ENCODE measurements around the gene CCDC106.

The CCDC106 gene

DNA sequence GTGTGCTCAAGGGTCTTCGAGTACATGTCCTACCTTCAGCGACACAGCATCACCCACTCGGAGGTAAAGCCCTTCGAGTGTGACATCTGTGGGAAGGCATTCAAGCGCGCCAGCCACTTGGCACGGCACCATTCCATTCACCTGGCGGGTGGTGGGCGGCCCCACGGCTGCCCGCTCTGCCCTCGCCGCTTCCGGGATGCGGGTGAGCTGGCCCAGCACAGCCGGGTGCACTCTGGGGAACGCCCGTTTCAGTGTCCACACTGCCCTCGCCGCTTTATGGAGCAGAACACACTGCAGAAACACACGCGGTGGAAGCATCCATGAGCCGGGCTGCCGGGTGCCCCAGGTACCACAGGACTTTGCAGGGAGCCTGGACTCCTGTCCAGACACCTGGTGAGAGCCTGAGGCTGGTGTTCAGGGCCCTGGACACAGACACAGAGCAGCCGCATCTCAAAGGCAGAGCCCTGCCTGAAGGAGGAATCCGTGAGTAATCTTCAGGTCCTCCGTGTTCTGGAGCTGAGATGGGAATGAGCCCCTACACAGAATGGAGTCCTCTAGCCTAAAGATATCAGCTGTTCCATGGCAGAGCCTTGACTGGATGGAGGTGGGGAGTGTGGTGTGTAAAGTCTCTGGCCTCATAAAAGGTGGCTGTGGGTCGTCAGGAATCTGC lies 3.0 kb upstream of the CCDC106 start:
- Histone ChIP-seq H2AFZ (ENCODE audit: low read depth) (no peak overlapping the region), H3K36me3 (ENCODE audit: insufficient read depth) (no peaks in the 10 kb centered on the region), H3K4me3 (IDR thresholded peaks at IDR 0.05; ENCODE audit: insufficient read depth, low read depth, low read length) (no peak overlapping the region), H3K9ac (peak overlapping the region; percentile 87; the same call in 1 of the 2 replicates), H3K4me1 (ENCODE audit: low read depth, poor library complexity, severe bottlenecking) (peaks cover 16% of the 10 kb centered on the region), H4K20me1 (ENCODE audit: insufficient read depth) (no peaks in the 10 kb centered on the region), H3K4me2 (peak overlapping the region; percentile 76), H3K27ac (no peak overlapping the region), H3K79me2 (ENCODE audit: insufficient read depth, low read depth) (peaks cover 36% of the 10 kb centered on the region), H3K27me3 (ENCODE audit: insufficient read depth, low read depth) (no peaks in the 10 kb centered on the region)
- TF ChIP-seq CTCF (conservative IDR thresholded peaks at IDR 0.05; ENCODE audit: low read depth, low read length), result no peak

DNA sequence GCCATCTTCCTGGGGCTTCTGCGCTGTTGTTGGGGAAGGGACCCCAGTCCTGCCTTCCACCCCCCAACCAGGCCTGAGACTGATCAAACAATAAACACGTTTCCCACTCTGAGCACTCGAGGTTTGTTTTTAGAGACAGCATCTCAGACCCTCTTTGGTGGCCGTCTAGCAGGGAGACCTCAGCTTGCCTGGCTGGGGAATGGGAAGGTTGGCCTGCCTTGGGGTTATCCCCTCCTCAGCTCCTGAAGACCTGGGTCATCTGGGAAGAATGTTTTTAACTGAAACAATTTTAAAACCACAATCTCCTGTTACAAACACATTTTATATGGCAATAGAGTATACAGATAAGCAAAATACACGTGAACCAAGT lies 2.5 kb upstream of the CCDC106 start:
- no peaks in the 10 kb centered on the region for H4K20me1 ChIP-seq (ENCODE audit: insufficient read depth)
- peaks cover 36% of the 10 kb centered on the region for H3K79me2 ChIP-seq (ENCODE audit: insufficient read depth, low read depth)
- H3K4me1 ChIP-seq (ENCODE audit: low read depth, poor library complexity, severe bottlenecking), result peaks cover 16% of the 10 kb centered on the region
- no peak overlapping the region for H2AFZ ChIP-seq (ENCODE audit: low read depth)
- H3K36me3 ChIP-seq (ENCODE audit: insufficient read depth), result no peaks in the 10 kb centered on the region
- H3K4me3 ChIP-seq (IDR thresholded peaks at IDR 0.05; ENCODE audit: insufficient read depth, low read depth, low read length), result no peak overlapping the region
- H3K27ac ChIP-seq, result no peak overlapping the region
- H3K27me3 ChIP-seq (ENCODE audit: insufficient read depth, low read depth), result no peaks in the 10 kb centered on the region
- TF ChIP-seq CTCF (conservative IDR thresholded peaks at IDR 0.05; ENCODE audit: low read depth, low read length), result no peak
- H3K4me2 ChIP-seq, result no peak overlapping the region
- H3K9ac ChIP-seq, result no peak overlapping the region

DNA sequence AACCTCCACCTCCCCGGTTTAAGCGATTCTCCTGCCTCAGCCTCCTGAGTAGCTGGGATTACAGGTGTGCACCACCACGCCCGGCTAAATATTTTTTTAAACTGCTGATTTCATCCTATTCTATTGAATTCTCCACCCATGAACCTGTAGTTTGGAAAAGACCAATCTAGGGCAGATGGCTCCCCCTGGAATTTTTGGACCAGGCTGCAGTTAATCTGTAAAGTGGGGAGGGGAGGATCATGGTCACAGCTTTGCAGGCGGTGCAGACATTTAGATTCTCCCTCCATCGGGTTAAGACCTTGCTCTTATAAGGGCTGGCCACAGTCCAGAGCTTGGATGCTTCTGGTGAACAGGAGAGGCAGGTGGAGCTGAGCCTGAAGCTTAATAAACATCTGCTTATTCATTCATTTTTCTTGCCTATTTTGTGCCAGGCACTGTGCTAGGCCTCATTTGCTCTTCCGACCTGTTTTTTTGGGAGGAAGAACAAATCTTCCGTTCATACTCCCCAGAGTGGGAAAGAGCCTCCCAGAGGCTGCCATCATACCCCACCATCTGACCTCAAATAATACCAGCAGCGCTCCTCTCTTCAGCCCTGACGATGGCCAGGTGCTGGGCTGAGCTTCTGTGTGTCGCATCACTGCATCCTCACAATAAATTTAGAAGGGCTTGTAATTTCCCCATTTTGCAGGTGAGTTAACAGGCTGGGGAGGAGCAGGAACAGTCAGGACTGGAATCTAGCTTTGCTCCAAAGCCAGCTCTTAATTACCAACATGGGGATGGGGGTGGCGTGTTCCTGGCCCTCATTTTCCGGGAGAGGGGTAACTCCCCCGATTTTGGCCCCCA lies 902 bp upstream of the CCDC106 start:
- TF ChIP-seq CTCF (conservative IDR thresholded peaks at IDR 0.05; ENCODE audit: low read depth, low read length), result no peak
- no peaks in the 10 kb centered on the region for H3K36me3 ChIP-seq (ENCODE audit: insufficient read depth)
- no peaks in the 10 kb centered on the region for H3K27me3 ChIP-seq (ENCODE audit: insufficient read depth, low read depth)
- H3K4me3 ChIP-seq (IDR thresholded peaks at IDR 0.05; ENCODE audit: insufficient read depth, low read depth, low read length), result no peak overlapping the region
- no peak overlapping the region for H3K9ac ChIP-seq
- peak overlapping the region; percentile 9; the same call in 1 of the 2 replicates for H3K4me2 ChIP-seq
- H2AFZ ChIP-seq (ENCODE audit: low read depth), result no peak overlapping the region
- no peaks in the 10 kb centered on the region for H4K20me1 ChIP-seq (ENCODE audit: insufficient read depth)
- H3K79me2 ChIP-seq (ENCODE audit: insufficient read depth, low read depth), result peaks cover 35% of the 10 kb centered on the region
- peaks cover 16% of the 10 kb centered on the region for H3K4me1 ChIP-seq (ENCODE audit: low read depth, poor library complexity, severe bottlenecking)
- H3K27ac ChIP-seq, result no peak overlapping the region

DNA sequence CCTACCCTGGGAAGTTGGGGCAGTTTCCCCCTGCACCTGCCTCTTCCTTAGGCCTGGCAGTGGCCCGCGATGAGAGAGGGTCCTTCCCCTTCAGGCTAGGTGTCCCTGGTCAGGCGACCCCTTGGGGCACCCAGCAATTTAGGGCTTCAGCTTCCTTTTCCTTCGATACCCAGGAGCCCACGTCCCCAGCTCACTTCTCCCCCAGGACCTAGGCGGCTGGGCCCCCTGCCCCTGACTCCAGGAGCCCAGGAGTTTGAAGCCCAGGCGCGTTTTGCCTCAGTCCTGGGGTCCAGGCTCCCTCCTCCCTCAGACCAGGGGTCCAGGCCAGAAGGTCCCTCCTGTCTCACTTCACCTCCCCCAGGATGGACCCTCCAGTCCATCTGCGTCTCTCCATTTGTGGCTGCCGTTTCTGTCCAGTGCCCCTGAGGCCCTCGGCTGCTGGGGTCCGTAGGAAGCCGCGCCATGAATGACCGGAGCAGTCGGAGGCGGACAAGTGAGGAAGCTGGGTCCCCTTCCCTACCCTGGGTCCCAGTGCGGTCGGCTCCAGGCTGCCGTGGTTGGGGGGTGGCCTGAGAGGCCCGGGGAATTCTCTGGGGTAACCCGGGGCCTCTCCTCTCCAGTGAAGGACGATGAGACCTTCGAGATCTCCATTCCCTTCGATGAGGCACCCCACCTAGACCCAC lies 714 bp downstream of the CCDC106 start:
- no peaks in the 10 kb centered on the region for H4K20me1 ChIP-seq (ENCODE audit: insufficient read depth)
- no peak overlapping the region for H2AFZ ChIP-seq (ENCODE audit: low read depth)
- H3K4me3 ChIP-seq (IDR thresholded peaks at IDR 0.05; ENCODE audit: insufficient read depth, low read depth, low read length), result no peak overlapping the region
- peak overlapping the region; percentile 30; the same call in 1 of the 2 replicates for H3K9ac ChIP-seq
- H3K27ac ChIP-seq, result no peak overlapping the region
- no peak overlapping the region; the same call in 1 of the 2 replicates for H3K4me2 ChIP-seq
- H3K79me2 ChIP-seq (ENCODE audit: insufficient read depth, low read depth), result peaks cover 25% of the 10 kb centered on the region
- H3K27me3 ChIP-seq (ENCODE audit: insufficient read depth, low read depth), result no peaks in the 10 kb centered on the region
- H3K36me3 ChIP-seq (ENCODE audit: insufficient read depth), result no peaks in the 10 kb centered on the region
- H3K4me1 ChIP-seq (ENCODE audit: low read depth, poor library complexity, severe bottlenecking), result peaks cover 11% of the 10 kb centered on the region
- TF ChIP-seq CTCF (conservative IDR thresholded peaks at IDR 0.05; ENCODE audit: low read depth, low read length), result no peak

Measured in KMS-11 (cell line).